HepG2 (cell line): Measurements from ENCODE around the gene TREX2.

Source experiments
- CTCF ChIP-seq: sonication (generic); formaldehyde crosslinking; IDR thresholded peaks from 2 replicates; pipeline ENCODE4 v1.5.0; 2020; ENCODE audit warnings: mild to moderate bottlenecking, missing genetic modification reagents, moderate library complexity
- ELF3 ChIP-seq: IDR thresholded peaks from 2 replicates; pipeline ENCODE4 v1.6.1; 2016; ENCODE audit warnings: missing genetic modification reagents, missing compliant biosample characterization
- EP300 ChIP-seq, 3 experiments: sonication (generic) in 1 of 3; formaldehyde crosslinking in 1 of 3; IDR thresholded peaks; 2 replicates each; pipeline versions ENCODE4 v1.5.1 to v1.6.1; 2011 to 2020; ENCODE audit warnings: low read depth in 2 of 3, low read length in 2 of 3, borderline replicate concordance in 1 of 3, improper control_type of control experiment in 1 of 3, mild to moderate bottlenecking in 1 of 3, missing genetic modification reagents in 1 of 3, moderate library complexity in 1 of 3
- HOXA7 ChIP-seq: sonication (generic); formaldehyde crosslinking; IDR thresholded peaks from 2 replicates; pipeline ENCODE4 v1.8.1; 2022; ENCODE audit warnings: mild to moderate bottlenecking, missing genetic modification reagents, moderate library complexity
- MED13 ChIP-seq: sonication (generic); formaldehyde crosslinking; IDR thresholded peaks from 2 replicates; pipeline ENCODE4 v1.5.0; 2020; ENCODE audit warnings: missing genetic modification reagents
- MEF2D ChIP-seq: sonication (generic); formaldehyde crosslinking; IDR thresholded peaks from 2 replicates; pipeline ENCODE4 v1.5.1; 2020; ENCODE audit warnings: mild to moderate bottlenecking, missing genetic modification reagents
- SIN3A ChIP-seq: IDR thresholded peaks from 2 replicates; pipeline ENCODE4 v1.6.1; 2011; ENCODE audit warnings: low read depth, mild to moderate bottlenecking, control low read depth, low read length, borderline replicate concordance
- ZNF143 ChIP-seq: sonication (generic); formaldehyde crosslinking; IDR thresholded peaks from 2 replicates; pipeline ENCODE4 v1.4.0; 2020; ENCODE audit warnings: missing genetic modification reagents
- ZNF3 ChIP-seq: IDR thresholded peaks from 2 replicates; pipeline ENCODE4 v1.7.0; 2017; ENCODE audit warnings: inconsistent platforms
- ZNF543 ChIP-seq: sonication (generic); formaldehyde crosslinking; IDR thresholded peaks from 2 replicates; pipeline ENCODE4 v1.4.0; 2020; ENCODE audit warnings: mild to moderate bottlenecking, missing genetic modification reagents
- TF ChIP-seq, protein P1 (sequence below): sonication (generic); formaldehyde crosslinking; IDR thresholded peaks from 2 replicates; pipeline ENCODE4 v1.5.0; 2020; ENCODE audit warnings: missing genetic modification reagents
- TF ChIP-seq, protein P2 (sequence below): sonication (generic); formaldehyde crosslinking; IDR thresholded peaks from 2 replicates; pipeline ENCODE4 v1.5.0; 2020; ENCODE audit warnings: missing genetic modification reagents
- TF ChIP-seq, protein P3 (sequence below), 2 experiments: sonication (generic) in 1 of 2; formaldehyde crosslinking in 1 of 2; IDR thresholded peaks; 2 replicates each; pipeline versions ENCODE4 v1.5.1 to v1.6.1; 2011 to 2020; ENCODE audit warnings: borderline replicate concordance in 1 of 2, low read depth in 1 of 2, low read length in 1 of 2, mild to moderate bottlenecking in 1 of 2, missing genetic modification reagents in 1 of 2, moderate library complexity in 1 of 2
- TF ChIP-seq, protein P4 (sequence below): IDR thresholded peaks from 2 replicates; pipeline ENCODE4 v1.6.1; 2012; ENCODE audit warnings: low read length, improper control_type of control experiment

DNA sequence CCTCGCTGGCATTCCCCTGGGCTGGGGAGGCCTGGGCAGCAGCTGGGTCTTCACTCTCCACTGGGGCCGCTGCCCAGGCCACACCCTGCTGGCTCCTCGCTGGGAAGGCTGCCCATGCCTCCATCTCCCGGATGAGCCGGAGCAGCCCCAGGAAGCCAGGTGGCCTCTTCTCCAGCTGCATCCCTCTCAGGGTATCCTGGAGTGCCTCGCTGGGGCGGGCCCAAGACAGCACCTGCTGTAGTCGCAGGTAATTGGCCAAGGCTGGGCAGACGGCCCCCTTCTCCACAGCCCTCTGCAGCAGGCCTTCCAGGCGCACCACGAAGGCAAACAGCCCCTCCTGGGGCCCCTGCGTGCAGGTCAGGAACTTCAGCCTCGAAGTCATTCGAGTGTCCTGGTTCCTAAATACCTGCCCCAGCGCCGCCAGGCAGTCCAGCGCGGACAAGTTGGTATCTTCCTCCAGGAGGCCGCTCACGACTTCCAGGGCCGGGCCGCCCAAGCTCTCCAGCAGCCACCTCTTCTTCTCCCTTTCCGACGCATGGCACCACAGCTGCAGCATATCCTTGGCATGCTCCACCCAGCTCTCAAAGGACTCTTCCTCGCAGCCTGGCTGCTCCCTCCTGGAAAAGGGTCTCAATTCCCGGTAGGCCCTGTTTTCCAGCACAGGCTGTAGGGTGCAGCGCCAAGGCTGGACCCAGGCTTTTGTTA is 48.4 kb downstream of the TREX2 start:
- TF ChIP-seq, protein P1, sequence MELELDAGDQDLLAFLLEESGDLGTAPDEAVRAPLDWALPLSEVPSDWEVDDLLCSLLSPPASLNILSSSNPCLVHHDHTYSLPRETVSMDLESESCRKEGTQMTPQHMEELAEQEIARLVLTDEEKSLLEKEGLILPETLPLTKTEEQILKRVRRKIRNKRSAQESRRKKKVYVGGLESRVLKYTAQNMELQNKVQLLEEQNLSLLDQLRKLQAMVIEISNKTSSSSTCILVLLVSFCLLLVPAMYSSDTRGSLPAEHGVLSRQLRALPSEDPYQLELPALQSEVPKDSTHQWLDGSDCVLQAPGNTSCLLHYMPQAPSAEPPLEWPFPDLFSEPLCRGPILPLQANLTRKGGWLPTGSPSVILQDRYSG (CRISPR knock-in tag), result no peak
- TF ChIP-seq ZNF543 (CRISPR knock-in tag) (no peak), CTCF (no peak), ZNF3 (CRISPR knock-in tag) (no peak), ELF3 (CRISPR knock-in tag) (no peak), SIN3A (no peak), EP300 (IDR thresholded peaks at IDR 0.05; ENCODE audit: low read depth in 2 of 2, low read length in 2 of 2) (no peak), EP300 (CRISPR knock-in tag; IDR thresholded peaks at IDR 0.05; ENCODE audit: borderline replicate concordance) (no peak), MEF2D (CRISPR knock-in tag) (no peak), ZNF143 (no peak), HOXA7 (CRISPR knock-in tag) (no peak), MED13 (no peak)
- TF ChIP-seq, protein P2, sequence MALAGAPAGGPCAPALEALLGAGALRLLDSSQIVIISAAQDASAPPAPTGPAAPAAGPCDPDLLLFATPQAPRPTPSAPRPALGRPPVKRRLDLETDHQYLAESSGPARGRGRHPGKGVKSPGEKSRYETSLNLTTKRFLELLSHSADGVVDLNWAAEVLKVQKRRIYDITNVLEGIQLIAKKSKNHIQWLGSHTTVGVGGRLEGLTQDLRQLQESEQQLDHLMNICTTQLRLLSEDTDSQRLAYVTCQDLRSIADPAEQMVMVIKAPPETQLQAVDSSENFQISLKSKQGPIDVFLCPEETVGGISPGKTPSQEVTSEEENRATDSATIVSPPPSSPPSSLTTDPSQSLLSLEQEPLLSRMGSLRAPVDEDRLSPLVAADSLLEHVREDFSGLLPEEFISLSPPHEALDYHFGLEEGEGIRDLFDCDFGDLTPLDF, result no peak
- TF ChIP-seq, protein P3, sequence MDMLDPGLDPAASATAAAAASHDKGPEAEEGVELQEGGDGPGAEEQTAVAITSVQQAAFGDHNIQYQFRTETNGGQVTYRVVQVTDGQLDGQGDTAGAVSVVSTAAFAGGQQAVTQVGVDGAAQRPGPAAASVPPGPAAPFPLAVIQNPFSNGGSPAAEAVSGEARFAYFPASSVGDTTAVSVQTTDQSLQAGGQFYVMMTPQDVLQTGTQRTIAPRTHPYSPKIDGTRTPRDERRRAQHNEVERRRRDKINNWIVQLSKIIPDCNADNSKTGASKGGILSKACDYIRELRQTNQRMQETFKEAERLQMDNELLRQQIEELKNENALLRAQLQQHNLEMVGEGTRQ (IDR thresholded peaks at IDR 0.05; ENCODE audit: low read depth, low read length), result no peak
- TF ChIP-seq, protein P3 (CRISPR knock-in tag; IDR thresholded peaks at IDR 0.05; ENCODE audit: borderline replicate concordance), result no peak
- TF ChIP-seq, protein P4, sequence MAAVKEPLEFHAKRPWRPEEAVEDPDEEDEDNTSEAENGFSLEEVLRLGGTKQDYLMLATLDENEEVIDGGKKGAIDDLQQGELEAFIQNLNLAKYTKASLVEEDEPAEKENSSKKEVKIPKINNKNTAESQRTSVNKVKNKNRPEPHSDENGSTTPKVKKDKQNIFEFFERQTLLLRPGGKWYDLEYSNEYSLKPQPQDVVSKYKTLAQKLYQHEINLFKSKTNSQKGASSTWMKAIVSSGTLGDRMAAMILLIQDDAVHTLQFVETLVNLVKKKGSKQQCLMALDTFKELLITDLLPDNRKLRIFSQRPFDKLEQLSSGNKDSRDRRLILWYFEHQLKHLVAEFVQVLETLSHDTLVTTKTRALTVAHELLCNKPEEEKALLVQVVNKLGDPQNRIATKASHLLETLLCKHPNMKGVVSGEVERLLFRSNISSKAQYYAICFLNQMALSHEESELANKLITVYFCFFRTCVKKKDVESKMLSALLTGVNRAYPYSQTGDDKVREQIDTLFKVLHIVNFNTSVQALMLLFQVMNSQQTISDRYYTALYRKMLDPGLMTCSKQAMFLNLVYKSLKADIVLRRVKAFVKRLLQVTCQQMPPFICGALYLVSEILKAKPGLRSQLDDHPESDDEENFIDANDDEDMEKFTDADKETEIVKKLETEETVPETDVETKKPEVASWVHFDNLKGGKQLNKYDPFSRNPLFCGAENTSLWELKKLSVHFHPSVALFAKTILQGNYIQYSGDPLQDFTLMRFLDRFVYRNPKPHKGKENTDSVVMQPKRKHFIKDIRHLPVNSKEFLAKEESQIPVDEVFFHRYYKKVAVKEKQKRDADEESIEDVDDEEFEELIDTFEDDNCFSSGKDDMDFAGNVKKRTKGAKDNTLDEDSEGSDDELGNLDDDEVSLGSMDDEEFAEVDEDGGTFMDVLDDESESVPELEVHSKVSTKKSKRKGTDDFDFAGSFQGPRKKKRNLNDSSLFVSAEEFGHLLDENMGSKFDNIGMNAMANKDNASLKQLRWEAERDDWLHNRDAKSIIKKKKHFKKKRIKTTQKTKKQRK, result no peak
